LNCAP (cell line): ENCODE data around the gene ACSM5.

Experiments used
- CTCF ChIP-seq: fragments of 450-650 bp; IDR thresholded peaks from 2 replicates; pipeline ENCODE4 v1.5.1; 2017; ENCODE audit warnings: mild to moderate bottlenecking

The ACSM5 gene

GRCh38 chr16:20409398-20410120 is at the start of gene ACSM5:
Gene ACSM5 (plus strand): TSS chr16:20409534. CDS start chr16:20411485, 1,951 bp downstream.
- no peak for TF ChIP-seq CTCF

GRCh38 chr16:20359997-20360396 is 49.3 kb upstream of the ACSM5 start:
- TF ChIP-seq CTCF: no peak

- no peak for TF ChIP-seq CTCF
These were observed 46.1 kb upstream of the ACSM5 start for GRCh38 chr16:20363191-20363590.

GRCh38 chr16:20364051-20364450 is 45.3 kb upstream of the ACSM5 start:
- TF ChIP-seq CTCF: no peak

- no peak for TF ChIP-seq CTCF
These were observed 39.8 kb upstream of the ACSM5 start for GRCh38 chr16:20369452-20370054.

GRCh38 chr16:20372701-20373100 is 36.6 kb upstream of the ACSM5 start:
- TF ChIP-seq CTCF: no peak

GRCh38 chr16:20377181-20377580 is 32.2 kb upstream of the ACSM5 start:
- no peak for TF ChIP-seq CTCF
